GM19455 (cell line): Measurements from ENCODE around the gene INTS11.

Source experiments
- ATAC-seq: cut with Tn5 transposase; IDR thresholded peaks from one replicate; pipeline ENCODE4 v1.9.1; 2021; ENCODE audit not compliant: unreplicated experiment

The INTS11 gene

DNA sequence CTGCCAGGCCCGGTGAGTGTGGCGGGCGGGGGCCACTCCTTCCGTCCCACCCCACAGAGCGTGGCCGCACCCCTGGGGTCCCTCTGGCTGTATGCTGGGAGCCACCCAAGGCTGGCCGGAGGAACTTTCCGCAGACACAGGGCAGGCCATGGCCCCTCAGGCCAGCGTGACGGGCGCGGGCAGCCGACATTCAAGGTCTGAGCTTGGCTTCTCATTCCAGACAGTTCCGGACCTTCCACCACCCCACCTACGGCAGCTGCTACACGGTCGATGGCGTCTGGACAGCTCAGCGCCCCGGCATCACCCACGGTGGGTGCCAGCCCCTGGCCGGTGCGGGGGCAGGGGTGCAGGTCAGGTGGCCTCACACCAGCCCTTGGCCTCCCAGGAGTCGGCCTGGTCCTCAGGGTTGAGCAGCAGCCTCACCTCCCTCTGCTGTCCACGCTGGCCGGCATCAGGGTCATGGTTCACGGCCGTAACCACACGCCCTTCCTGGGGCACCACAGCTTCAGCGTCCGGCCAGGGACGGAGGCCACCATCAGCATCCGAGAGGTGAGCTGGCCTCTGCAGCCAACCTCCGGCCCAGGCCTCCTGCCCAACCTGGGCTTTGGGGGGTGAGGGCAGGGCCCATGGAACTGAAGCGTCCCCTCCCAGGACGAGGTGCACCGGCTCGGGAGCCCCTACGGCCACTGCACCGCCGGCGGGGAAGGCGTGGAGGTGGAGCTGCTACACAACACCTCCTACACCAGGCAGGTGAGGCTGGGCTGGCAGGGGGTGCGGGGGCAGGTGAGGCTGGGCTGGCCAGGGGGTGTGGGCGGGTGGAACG is 37.0 kb downstream of the INTS11 start:
- ATAC-seq, result no peak

DNA sequence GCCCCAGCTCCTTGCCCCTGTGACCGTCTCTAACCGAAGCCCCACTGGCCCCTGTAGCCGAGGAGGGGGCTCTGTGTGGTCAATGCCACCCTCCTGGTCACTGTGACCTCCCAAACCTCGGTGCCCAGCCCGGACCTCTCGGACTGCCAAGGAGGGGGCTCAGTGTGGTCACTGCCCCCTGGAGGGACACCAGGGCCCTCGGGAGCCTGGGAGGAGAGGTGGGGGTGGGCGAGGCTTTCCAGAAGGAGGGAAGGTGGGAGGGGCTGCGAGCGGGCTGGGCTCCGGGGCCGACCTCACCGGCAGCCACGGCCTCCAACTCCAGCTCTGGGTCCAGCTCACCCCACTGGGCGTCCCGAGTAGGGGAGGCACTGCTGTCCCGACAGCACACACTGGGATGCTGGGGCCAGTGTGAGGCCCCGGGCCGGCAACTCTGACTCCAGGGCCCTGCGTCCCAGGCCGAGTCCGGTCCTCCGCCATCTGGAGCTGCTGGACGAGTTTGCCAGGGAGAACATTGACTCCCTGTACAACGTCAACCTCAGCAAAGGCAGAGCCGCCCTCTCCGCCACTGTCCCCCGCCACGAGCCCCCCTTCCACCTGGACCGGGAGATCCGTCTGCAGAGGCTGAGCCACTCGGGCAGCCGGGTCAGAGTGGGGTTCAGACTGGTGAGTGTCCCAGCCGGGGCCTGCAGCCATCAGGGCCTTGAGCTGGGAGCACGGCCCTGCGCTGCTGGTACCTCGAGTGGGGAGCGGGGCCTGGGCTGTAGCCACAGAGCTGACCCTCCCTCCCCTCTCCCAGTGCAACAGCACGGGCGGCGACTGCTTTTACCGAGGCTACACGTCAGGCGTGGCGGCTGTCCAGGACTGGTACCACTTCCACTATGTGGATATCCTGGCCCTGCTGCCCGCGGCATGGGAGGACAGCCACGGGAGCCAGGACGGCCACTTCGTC is 37.9 kb downstream of the INTS11 start:
- ATAC-seq, result no peak

DNA sequence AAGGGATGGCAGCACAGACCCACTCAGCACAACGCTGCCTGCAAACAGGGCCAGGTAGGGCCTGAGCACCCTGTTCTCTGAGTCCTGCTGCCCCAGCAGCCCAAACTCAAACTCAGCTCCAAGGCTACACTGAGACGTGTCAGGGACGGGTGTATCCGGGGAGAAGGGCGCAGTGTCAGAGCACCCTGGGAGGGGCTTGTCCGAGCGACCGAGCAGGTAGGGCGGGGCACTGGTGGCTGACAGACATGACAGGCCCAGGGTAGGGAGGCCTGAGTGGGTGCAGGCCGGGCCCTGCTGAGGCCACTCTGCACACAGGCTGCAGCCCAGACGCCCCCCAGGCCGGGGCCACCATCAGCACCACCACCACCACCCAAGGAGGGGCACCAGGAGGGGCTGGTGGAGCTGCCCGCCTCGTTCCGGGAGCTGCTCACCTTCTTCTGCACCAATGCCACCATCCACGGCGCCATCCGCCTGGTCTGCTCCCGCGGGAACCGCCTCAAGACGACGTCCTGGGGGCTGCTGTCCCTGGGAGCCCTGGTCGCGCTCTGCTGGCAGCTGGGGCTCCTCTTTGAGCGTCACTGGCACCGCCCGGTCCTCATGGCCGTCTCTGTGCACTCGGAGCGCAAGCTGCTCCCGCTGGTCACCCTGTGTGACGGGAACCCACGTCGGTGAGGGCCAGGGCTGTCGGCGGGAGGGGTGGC is 38.7 kb downstream of the INTS11 start:
- ATAC-seq, result no peak

DNA sequence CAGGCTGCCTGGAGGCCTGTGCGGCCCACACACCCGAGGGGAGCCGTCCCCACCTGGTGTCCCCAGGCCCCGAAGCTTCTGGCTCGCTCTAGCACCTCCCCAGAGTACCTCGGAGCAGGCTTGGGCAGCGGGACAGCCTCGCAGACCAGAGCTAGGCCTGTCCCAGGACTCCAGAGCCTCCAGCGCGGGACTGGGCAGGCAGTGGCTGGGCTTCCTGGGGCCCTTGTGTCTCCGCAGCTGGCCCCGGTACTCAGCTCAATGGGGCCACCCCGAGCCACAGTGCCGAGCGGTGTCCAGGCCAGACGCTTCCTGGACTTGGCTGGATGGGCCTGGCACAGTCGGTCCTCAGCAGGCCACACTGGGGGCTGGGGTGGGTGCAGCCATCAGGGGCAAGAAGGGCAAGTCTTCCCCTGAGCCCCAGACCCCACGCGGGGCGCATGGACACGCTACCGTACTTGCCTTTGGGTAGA is 39.3 kb downstream of the INTS11 start:
- ATAC-seq, result no peak

DNA sequence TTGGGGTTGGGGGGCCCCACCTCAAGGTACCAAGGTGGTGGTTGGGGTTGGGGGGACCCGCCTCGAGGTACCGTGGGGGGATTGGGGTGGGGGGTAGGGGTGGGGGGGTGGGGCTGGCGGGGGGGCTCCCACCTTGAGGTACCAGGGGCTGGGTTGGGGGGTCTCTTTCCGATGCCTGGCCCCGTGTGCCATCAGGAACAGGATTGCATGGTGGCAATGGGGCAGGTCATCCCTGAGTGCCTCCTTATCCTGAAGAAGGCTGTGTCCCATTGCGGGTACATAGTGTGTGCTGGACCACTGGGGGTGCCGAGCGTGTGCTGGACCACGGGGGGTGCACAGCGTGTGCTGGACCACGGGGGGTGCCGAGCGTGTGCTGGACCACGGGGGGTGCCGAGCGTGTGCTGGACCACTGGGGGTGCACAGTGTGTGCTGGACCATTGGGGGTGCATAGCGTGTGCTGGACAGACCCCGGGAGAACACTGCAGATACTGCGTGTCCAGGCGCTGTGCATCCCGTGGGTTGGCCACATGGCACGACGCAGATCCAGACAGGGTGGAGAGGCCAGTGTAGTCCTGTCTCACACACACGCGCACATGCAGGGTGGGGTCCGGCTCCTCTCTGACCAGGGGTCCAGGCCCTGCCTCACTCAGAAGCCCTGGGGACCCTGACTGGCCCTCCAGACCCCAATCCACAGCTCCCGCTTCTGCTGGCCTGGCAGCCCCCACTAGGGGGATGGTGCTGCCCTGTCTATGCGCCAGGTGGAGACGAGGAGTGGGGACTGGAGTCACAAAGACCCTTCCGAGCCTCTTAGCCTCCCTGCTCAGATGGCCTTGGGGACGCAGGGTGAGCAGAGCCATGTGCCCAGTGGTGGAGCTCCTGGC is 40.0 kb downstream of the INTS11 start:
- no peak for ATAC-seq

DNA sequence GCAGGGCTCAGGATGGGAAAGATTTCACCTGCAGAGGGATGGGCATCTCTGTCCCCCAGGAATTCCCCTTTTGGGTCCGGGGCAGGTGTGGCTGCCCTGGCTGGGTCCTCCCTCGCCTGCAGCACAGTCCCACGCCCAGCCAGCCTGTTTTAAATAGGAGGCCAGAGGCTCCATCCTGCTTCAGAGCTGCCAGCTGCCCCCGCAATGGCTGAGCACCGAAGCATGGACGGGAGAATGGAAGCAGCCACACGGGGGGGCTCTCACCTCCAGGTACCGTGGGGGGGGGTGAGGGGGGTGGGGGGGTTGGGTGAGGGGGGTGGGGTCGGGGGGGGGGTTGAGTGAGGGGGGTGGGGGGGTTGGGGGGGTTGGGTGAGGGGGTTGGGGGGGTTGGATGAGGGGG is 40.6 kb downstream of the INTS11 start:
- no peak for ATAC-seq

DNA sequence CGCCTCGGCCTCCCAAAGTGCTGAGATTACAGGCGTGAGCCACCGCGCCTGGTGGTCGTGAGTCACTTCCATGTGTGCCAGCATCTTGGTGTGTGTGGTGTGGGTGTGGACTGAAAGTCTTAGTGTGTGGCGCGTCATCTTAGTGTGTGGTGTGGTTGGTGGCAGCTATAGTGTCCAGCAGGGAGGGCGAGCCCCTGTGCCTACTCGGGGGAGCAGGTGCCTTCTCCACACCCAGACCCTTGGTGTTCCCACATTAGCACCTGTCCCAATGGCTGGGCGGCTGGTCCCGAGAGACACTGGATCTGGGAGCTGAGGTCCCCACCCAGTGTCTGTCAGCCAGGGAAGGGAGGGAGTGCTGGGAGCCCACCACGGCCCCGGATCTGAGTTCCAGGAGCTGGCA is 41.5 kb downstream of the INTS11 start:
- no peak for ATAC-seq

DNA sequence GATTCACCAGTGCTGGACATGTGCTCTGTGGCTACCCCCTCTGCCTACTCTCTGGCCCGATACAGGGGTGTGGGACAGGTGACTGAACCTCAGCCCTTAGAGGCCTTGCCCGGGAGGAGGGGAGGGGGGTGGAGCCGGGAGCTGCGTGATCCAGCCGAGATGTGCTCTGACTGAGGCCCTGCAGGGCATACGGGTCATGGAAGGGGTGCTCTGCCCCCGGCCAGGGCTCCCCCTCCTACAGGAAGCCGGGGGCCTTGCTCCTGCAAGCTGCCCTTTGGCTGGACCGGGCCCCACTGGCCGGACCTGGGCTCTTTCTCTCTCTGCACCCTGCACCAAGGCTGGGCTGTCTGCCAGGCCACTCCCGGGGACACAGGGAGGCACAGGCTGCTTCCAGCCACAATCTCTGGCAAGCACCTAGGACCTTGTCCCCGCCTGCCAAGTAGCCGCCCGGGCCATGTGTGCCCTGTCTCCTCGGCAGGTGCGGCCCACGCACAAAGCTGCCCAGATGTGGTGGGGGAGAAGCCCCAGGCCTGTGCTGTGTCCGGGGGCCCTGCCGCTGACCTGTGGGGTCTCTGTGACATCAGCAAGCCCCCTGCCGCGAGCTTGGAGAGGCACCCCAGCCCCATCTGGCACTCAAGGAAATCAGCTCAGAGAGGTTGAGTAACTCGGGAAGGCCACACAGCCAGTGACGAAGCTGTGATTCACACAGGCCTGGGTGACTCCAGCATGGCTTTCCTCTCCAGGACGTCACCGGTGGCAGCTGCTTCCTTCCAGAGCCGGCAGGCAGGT is 42.7 kb downstream of the INTS11 start:
- no peak for ATAC-seq

DNA sequence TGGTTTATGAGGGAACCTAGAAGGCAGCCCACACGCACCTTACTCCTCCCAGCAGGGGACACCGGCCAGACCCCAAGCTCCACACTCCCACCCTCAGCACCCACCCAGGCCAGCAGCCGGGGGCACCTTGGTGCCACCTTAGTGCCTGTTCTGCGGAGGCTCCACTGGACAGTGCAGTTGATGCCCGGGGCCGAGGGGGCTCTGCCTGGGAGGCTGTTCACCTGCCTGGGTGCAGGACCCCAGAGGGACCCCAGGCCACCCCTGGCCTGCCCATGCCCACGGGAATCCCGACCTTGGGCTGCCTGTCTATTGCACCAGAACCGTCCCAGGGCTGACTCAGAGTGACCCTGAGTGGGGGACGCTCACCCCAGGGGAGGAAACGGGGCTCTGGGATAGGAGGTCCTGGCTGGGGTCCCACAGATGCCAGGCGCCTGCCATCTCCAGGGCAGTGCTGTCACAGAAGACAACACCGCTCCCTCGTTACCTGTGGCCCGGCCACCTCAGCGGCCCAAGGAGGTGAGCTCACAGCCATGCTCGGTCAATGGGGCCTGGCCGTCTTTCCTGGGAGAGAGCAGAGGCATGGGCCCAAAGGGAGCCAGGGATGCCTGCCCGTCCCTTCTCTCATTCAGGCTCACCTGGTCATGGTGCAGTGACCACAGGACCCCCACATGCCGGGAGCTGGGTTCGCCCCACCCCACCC is 43.5 kb downstream of the INTS11 start:
- ATAC-seq, result no peak

DNA sequence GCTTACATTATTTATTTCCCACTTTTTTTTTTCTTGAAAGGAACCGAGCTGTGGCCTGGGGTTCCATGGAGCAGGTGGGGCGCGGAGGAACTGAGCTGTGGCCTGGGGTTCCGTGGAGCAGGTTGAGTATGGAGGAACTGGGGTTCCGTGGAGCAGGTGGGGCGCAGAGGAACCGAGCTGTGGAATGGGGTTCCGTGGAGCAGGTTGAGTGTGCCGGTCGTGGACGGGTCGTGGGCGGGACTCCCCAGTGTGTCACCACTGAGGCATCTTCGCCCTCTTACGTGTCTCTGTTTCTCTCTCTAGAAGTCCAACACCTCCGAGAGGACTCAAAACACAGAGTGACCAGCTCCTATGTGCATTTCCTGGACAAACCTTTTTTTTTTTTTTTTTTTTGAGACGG is 45.4 kb downstream of the INTS11 start:
- no peak for ATAC-seq

DNA sequence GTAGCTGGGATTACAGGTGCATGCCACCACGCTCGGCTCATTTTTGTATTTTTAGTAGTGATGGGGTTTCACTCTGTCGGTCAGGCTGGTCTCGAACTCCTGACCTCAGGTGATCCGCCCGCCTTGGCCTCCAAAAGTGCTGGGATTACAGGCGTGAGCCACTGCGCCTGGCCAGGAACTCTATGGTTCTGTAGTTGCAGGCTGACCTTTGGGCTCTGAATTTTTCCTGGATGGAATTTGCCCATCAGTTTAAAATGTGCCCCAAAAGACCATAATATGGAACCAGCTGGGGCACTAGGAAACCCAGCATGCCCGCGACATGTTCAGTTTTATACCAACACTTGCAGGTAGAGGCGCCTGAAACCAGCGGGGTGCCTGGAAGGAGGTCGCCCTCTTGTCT is 45.8 kb downstream of the INTS11 start:
- ATAC-seq, result no peak

DNA sequence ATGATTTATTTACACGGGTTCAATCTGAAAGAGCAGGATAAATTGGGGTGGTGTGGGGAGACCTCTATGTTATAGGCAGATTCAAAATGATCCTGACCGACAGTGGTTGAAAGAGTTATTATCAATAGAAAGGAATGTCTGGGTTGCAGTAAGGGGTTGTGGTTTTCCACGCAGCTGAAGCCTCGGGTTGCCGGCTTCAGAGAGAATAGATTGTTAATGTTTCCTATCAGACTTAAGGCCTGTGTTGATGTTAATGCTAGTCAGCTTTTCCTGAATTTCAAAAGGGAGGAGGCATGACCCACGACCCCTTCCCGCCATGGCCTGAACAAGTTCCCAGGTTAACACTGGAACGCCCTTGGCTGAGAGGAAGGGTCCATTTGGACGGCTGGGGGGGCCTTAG is 48.6 kb downstream of the INTS11 start:
- ATAC-seq, result no peak

DNA sequence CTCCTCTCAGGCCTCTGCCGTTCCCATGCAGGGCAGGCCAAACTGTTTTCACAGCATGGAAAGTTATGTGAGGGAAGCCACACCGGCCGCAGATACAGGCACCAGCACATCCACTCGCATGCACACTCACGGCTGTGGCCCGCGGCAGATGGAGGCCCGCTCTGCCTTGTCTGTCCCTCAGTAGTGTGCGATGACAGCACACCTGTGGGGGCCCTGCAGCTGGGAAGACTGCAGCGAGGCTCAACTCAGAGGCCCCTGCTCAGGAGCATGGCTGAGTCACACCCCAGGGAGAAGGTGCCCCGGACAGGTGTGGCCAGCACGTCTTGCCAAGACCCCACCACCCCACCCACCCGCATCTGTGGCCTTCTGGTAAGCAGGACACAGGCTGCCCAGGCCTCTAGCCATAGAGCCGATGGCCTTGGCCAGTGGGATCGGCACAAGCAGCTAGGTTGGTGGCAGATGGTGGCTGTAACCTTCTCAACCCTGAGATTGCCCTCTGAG is 49.5 kb downstream of the INTS11 start:
- ATAC-seq, result no peak

DNA sequence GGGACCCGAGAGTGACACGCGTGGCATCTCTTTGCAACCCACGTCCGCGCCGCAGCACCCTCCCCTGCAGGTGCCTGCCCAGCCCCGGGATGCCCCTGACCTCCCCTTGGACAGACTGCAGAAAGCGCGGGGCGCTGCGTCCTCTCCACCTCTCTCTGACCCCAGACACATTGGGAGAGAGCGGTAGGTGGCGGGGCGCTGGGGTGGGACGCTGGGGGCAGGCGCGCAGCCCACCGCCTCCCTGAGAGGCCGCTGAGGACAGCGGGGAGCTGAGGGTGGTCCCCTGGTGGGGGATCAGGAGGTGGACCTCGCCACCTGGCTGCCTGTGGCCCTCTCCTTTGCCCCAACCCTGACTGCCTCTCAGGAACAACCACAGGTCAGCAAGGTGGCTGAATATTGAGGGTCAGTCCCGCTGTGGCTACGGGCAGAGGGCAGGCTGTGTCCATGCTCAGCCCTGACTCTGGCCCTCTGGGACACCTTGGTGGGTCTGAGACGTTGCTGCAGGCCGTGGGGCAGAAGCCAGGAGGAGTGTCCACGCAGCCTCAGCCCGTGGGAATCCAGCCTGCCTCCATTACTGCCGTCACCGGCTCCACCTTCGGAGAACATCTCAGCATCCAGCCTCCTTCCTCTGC is 50.0 kb downstream of the INTS11 start:
- no peak for ATAC-seq

DNA sequence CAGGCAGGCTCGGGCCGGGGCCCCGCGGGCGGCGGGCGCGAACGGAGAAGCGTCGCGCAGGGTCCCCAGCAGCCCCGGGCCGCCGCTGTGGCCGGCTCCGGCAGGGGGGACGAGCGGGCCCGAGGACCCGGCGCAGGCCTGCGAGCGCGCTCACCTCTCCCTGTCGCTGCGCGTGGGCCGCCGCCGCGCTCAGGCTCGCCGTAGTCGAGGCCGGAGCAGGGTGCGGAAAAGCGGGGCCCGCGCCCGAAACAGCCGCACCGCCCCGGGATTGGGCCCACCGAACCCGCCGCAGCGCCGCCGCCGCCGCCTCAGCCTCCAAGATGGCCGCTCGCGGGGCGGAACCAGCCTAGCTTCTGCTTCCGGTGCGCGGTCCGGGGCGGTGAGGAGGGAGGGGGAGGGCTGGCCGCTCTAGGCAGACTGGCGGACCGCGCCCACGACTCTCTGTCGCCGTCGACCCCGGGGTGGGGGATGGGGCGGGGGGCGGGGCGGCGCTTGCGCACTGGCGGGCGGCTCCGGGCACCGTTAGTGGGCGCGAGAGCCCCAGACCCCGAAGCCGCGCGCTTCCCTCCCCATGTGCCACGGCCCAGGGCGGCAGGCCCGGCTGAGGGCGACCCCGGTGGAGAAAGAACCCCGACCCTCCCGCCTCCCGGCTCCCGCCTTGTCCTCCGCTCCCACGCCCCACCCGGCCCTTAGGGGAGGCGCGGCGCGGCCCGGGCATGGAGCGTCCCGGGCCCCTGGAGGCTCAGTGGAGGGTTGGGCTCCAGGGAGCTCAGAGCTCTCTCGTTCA is 50.8 kb downstream of the INTS11 start, which contains the start of gene UBE2J2:
Gene UBE2J2 (minus strand): TSS at position 343 of the 787 bp plus-strand sequence. CDS start 5,862 bp downstream, outside the sequence.
- peak; percentile 86 for ATAC-seq

DNA sequence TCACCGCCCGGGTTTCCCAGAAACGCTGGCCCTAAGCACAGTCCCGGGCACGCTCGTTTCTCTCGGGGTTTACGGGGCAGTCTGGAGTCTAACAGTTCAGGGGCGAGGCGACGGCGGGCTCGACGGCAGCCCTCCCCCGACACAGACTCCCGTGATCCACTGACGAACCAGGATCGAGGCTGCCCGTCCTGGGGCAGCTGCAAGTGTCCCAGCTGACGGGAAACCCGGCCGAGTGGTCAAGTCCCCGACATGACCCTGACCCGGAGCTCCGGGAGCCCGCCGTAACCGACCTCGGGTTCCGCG is 51.3 kb downstream of the INTS11 start:
- ATAC-seq, result no peak

DNA sequence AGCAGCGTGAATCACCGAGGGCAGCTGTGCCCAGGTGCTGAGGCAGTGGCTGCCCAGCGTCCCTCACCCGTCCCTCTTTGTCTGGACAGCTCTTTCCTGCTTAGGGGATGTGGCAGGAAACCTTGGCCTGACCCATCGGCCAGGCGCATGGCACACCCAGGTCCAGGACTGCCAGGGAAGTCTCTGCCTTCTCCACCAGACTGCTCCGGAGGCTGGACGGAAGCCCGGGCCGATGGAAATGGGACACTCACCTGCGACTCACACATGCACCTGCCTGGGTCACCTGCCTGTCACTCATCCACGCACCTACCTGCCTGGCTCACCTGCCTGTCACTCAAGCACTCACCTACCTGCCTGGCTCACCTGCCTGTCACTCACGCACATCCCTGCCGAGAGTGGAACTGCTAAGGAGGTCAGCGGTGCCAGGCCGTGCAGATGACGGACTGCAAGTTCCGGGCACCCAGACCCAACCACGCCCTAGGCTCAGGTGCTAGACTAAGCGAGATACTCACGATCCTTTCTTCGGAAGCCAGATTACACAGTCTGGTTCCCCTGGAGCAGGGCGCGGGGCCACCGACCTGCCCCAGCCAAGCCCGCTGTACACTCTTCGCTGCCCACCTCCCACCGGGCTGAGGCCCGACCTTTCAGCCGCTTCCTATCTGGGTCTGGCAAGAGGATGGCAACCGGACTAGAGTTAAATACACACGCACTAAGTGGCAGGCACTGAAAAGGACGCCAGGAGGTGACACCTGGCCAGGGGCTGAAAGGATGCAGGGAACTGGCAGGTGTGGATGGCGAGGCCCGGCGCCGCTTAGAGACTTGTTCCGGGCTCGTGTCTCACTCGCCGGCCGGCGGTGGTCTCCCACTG is 51.9 kb downstream of the INTS11 start:
- ATAC-seq, result no peak
